ENCODE data around the gene SNRNP27. TPM values are rescaled to one million over a fixed set of nuclear protein-coding genes. Genes with fewer than 3 reads are reported as not detected.

SNRNP27 gene
- total and polyA plus RNA-seq, 9 of the 15 experiments (the other 6 are each of a cell fraction or from before 2014, with no cell fraction given), result 29.2 to 102 (median 65.7) TPM

- no peak for TF ChIP-seq ZBTB11 (CRISPR knock-in tag; IDR thresholded peaks at IDR 0.05)
- no peak for TF ChIP-seq BRD9 (IDR thresholded peaks at IDR 0.05; ENCODE audit: low read depth, partially characterized antibody)
- no peak for TF ChIP-seq BHLHE40 (IDR thresholded peaks at IDR 0.05; ENCODE audit: low read length)
- no peak for TF ChIP-seq ELF2 (CRISPR knock-in tag; IDR thresholded peaks at IDR 0.05)
- no peak for TF ChIP-seq NR2F6 (CRISPR knock-in tag; IDR thresholded peaks at IDR 0.05)
- TF ChIP-seq ZFX (CRISPR knock-in tag; IDR thresholded peaks at IDR 0.05), result no peak
- no peak for TF ChIP-seq TAF7 (tag; IDR thresholded peaks at IDR 0.05)
- no peak for TF ChIP-seq MEF2A (IDR thresholded peaks at IDR 0.05; ENCODE audit: control insufficient read depth, low read depth, low read length)
- no peak for TF ChIP-seq POLR2AphosphoS5 (IDR thresholded peaks at IDR 0.05; ENCODE audit: control insufficient read depth, insufficient read depth, low read depth, low read length)
- peak; percentile 99 for TF ChIP-seq ZNF24 (IDR thresholded peaks at IDR 0.05)
- no peak for TF ChIP-seq ZNF431 (CRISPR knock-in tag; IDR thresholded peaks at IDR 0.05)
- peak; percentile 47 for TF ChIP-seq ARID1B (IDR thresholded peaks at IDR 0.05)
- TF ChIP-seq BCOR (IDR thresholded peaks at IDR 0.05), result 0 out of 2 replicates have a peak, but pooled peaks have one; percentile 18
- peak; percentile 44; the same call in 1 of the 2 replicates for TF ChIP-seq TCF3 (CRISPR knock-in tag; IDR thresholded peaks at IDR 0.05)
- no peak for TF ChIP-seq XRCC5 (IDR thresholded peaks at IDR 0.05; ENCODE audit: low read depth, low read length)
- no peak for TF ChIP-seq TSHZ1 (CRISPR knock-in tag; IDR thresholded peaks at IDR 0.05)
- TF ChIP-seq DLX4 (CRISPR knock-in tag; IDR thresholded peaks at IDR 0.05), result no peak
- TF ChIP-seq ELK3 (CRISPR knock-in tag; IDR thresholded peaks at IDR 0.05), result no peak
- TF ChIP-seq ZNF174 (CRISPR knock-in tag; IDR thresholded peaks at IDR 0.05), result no peak
- peak; percentile 43 for TF ChIP-seq CBFA2T3 (IDR thresholded peaks at IDR 0.05)
- TF ChIP-seq RBM34 (IDR thresholded peaks at IDR 0.05; ENCODE audit: borderline replicate concordance, insufficient read depth, low read length), result no peak
- no peak for TF ChIP-seq E2F3 (CRISPR knock-in tag; IDR thresholded peaks at IDR 0.05)
Observed at GRCh38 chr2:69948963-69949645, 55.3 kb downstream of the SNRNP27 start (continued).
